Neural progenitor cell (in vitro differentiated cells): ENCODE data around the gene DNAJC1. TPM values are rescaled to one million over a fixed set of nuclear protein-coding genes. Genes with fewer than 3 reads are reported as not detected.

ENCODE experiments used
- DNase-seq: peaks from one replicate; pipeline ENCODE4 v3.0.0-alpha.2; 2016; ENCODE audit warnings: low spot score
- H2AFZ ChIP-seq: fragments of 200-600 bp; sonication (generic); replicated peaks from 2 replicates; pipeline ENCODE4 v1.6.1; 2016; ENCODE audit warnings: antibody characterized with exemption
- H3F3A ChIP-seq: fragments of 200-600 bp; sonication (generic); 2 replicates; pipeline ENCODE4 v1.6.1; 2016; ENCODE audit warnings: antibody characterized with exemption, low read depth
- H3K27ac ChIP-seq: fragments of 200-600 bp; sonication (generic); 2 replicates; pipeline ENCODE4 v1.5.1; 2016; ENCODE audit warnings: mild to moderate bottlenecking
- H3K27me3 ChIP-seq: fragments of 200-600 bp; sonication (generic); 2 replicates; pipeline ENCODE4 v1.6.1; 2016; ENCODE audit warnings: mild to moderate bottlenecking, moderate library complexity
- H3K36me3 ChIP-seq: fragments of 200-600 bp; sonication (generic); 2 replicates; pipeline ENCODE4 v1.5.1; 2016
- H3K4me1 ChIP-seq: fragments of 200-600 bp; sonication (generic); 2 replicates; pipeline ENCODE4 v1.6.1; 2016; ENCODE audit warnings: mixed run types
- H3K4me2 ChIP-seq: fragments of 200-600 bp; sonication (generic); 2 replicates; pipeline ENCODE4 v1.6.1; 2016
- H3K4me3 ChIP-seq: fragments of 200-600 bp; sonication (generic); 2 replicates; pipeline ENCODE4 v1.5.1; 2016
- H3K79me2 ChIP-seq: fragments of 200-600 bp; sonication (generic); 2 replicates; pipeline ENCODE4 v1.6.1; 2016; ENCODE audit warnings: low read depth
- H3K9ac ChIP-seq: fragments of 200-600 bp; sonication (generic); 2 replicates; pipeline ENCODE4 v1.6.1; 2016
- H3K9me3 ChIP-seq: fragments of 200-600 bp; sonication (generic); 2 replicates; pipeline ENCODE4 v1.5.1; 2016; ENCODE audit warnings: low read depth
- H4K20me1 ChIP-seq: fragments of 200-600 bp; sonication (generic); 2 replicates; pipeline ENCODE4 v1.6.1; 2016; ENCODE audit warnings: low read depth
- H3K27ac Mint-ChIP-seq: 3 replicates; pipeline ENCODE4 v1.8.0; 2021; ENCODE audit warnings: mixed read lengths
- H3K27me3 Mint-ChIP-seq: 2 replicates; pipeline ENCODE4 v1.8.0; 2022; ENCODE audit warnings: low read depth, mild to moderate bottlenecking, inconsistent platforms, moderate library complexity, mixed read lengths; ENCODE audit not compliant: insufficient read depth
- H3K36me3 Mint-ChIP-seq: 3 replicates; pipeline ENCODE4 v1.8.0; 2021; ENCODE audit warnings: mixed read lengths
- H3K4me1 Mint-ChIP-seq: 3 replicates; pipeline ENCODE4 v1.8.0; 2021; ENCODE audit warnings: mixed read lengths
- H3K4me3 Mint-ChIP-seq: 3 replicates; pipeline ENCODE4 v1.8.0; 2021; ENCODE audit warnings: mild to moderate bottlenecking, moderate library complexity, mixed read lengths
- H3K9me3 Mint-ChIP-seq: 3 replicates; pipeline ENCODE4 v1.8.0; 2020; ENCODE audit warnings: mixed read lengths
- EZH2 ChIP-seq: fragments of 200-600 bp; sonication (generic); IDR thresholded peaks from 2 replicates; pipeline ENCODE4 v1.6.1; 2017; ENCODE audit warnings: antibody characterized with exemption, mild to moderate bottlenecking, moderate library complexity
- EZH2phosphoT487 ChIP-seq: fragments of 200-600 bp; sonication (generic); IDR thresholded peaks from 2 replicates; pipeline ENCODE4 v1.6.1; 2017; ENCODE audit warnings: antibody characterized with exemption
- total RNA-seq: library from RNA; depleted of rRNA; stranded (reverse); fragments of >200 nt; gene quantifications from 2 replicates; pipeline ENCODE4 v1.2.3, GENCODE V29; 2015; ENCODE audit warnings: low replicate concordance
- TF ChIP-seq, protein P1 (sequence below): fragments of 200-600 bp; sonication (generic); IDR thresholded peaks from 2 replicates; pipeline ENCODE4 v1.5.1; 2017; ENCODE audit warnings: antibody characterized with exemption, mild to moderate bottlenecking

Gene DNAJC1
- total RNA-seq, 1 donor from 2014 or later: 55.3 TPM

GRCh38 chr10:21758696-21759095 lies 244.8 kb downstream of the DNAJC1 start:
- Mint-ChIP-seq H3K36me3 (peaks cover 19% of the 10 kb centered on the region), H3K9me3 (no peaks in the 10 kb centered on the region), H3K27ac (no peak overlapping the region), H3K4me1 (peaks cover 27% of the 10 kb centered on the region), H3K4me3 (no peak overlapping the region), H3K27me3 (peaks cover 2% of the 10 kb centered on the region)
- TF ChIP-seq EZH2: no peak
- TF ChIP-seq, protein P1, sequence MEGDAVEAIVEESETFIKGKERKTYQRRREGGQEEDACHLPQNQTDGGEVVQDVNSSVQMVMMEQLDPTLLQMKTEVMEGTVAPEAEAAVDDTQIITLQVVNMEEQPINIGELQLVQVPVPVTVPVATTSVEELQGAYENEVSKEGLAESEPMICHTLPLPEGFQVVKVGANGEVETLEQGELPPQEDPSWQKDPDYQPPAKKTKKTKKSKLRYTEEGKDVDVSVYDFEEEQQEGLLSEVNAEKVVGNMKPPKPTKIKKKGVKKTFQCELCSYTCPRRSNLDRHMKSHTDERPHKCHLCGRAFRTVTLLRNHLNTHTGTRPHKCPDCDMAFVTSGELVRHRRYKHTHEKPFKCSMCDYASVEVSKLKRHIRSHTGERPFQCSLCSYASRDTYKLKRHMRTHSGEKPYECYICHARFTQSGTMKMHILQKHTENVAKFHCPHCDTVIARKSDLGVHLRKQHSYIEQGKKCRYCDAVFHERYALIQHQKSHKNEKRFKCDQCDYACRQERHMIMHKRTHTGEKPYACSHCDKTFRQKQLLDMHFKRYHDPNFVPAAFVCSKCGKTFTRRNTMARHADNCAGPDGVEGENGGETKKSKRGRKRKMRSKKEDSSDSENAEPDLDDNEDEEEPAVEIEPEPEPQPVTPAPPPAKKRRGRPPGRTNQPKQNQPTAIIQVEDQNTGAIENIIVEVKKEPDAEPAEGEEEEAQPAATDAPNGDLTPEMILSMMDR: no peak
- no peak for TF ChIP-seq EZH2phosphoT487
- peaks cover 6% of the 10 kb centered on the region for H3F3A ChIP-seq
- DNase-seq: no peak
- no peak overlapping the region for H2AFZ ChIP-seq
- peaks cover 24% of the 10 kb centered on the region for H3K4me1 ChIP-seq
- no peaks in the 10 kb centered on the region for H4K20me1 ChIP-seq
- no peaks in the 10 kb centered on the region for H3K9me3 ChIP-seq
- no peaks in the 10 kb centered on the region for H3K36me3 ChIP-seq
- no peak overlapping the region for H3K9ac ChIP-seq
- no peaks in the 10 kb centered on the region for H3K79me2 ChIP-seq
- H3K27me3 ChIP-seq: no peaks in the 10 kb centered on the region
- no peak overlapping the region for H3K4me3 ChIP-seq
- H3K4me2 ChIP-seq: no peak overlapping the region
- no peak overlapping the region for H3K27ac ChIP-seq

GRCh38 chr10:21758239-21758638 lies 245.3 kb downstream of the DNAJC1 start:
- Histone ChIP-seq H4K20me1 (no peaks in the 10 kb centered on the region), H2AFZ (no peak overlapping the region), H3K79me2 (no peaks in the 10 kb centered on the region), H3F3A (peaks cover 6% of the 10 kb centered on the region), H3K9me3 (no peaks in the 10 kb centered on the region), H3K4me3 (no peak overlapping the region), H3K9ac (no peak overlapping the region), H3K36me3 (no peaks in the 10 kb centered on the region), H3K27me3 (no peaks in the 10 kb centered on the region), H3K4me2 (no peak overlapping the region), H3K27ac (no peak overlapping the region), H3K4me1 (peaks cover 24% of the 10 kb centered on the region)
- no peak overlapping the region for H3K4me3 Mint-ChIP-seq
- H3K36me3 Mint-ChIP-seq: peaks cover 18% of the 10 kb centered on the region
- no peak for DNase-seq
- TF ChIP-seq EZH2phosphoT487: no peak
- H3K27ac Mint-ChIP-seq: no peak overlapping the region
- peaks cover 30% of the 10 kb centered on the region for H3K4me1 Mint-ChIP-seq
- H3K27me3 Mint-ChIP-seq: peaks cover 2% of the 10 kb centered on the region
- no peaks in the 10 kb centered on the region for H3K9me3 Mint-ChIP-seq

DNA sequence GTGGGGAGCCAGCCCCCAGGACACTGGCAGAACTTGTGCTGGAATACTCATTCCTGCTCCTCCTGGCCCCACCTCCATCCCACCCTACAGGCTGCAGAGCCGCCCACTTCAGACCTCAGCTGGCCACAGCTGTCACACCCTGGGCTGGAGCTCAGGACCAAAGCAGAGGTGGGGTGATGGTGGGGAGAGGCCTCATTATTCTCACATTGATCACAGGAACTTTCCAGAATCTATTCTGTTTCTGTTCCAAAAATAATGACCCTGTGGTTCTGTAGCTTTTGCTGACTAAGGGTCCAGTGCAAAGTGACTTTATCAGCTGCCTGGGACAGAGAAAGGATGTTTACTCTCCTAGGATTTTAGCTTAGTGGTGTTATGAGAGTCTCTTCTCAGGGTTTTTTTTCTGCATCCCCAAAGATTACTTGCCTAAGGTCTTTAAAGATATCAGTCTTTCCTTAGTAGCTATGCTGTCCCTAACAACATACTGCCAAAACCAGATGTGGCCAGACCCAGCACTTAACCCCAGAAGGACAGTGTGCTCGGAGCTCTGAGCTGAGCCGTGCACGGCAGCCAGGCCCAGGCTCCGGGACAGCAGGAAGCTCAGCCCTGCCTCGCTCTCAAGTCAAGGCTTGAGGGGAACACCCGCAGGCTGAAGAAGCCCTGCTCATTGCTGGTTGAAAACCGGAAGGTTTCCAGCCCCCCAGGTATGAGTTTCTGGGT lies 246.2 kb downstream of the DNAJC1 start:
- H3K27ac Mint-ChIP-seq: peak overlapping the region; percentile 22
- H3K4me1 Mint-ChIP-seq: peaks cover 30% of the 10 kb centered on the region
- Histone ChIP-seq H3K4me2 (peak overlapping the region; percentile 16), H4K20me1 (no peaks in the 10 kb centered on the region), H3K4me3 (no peak overlapping the region), H3K27me3 (no peaks in the 10 kb centered on the region), H3K36me3 (no peaks in the 10 kb centered on the region), H3K4me1 (peaks cover 24% of the 10 kb centered on the region), H3K27ac (no peak overlapping the region), H3K79me2 (no peaks in the 10 kb centered on the region), H2AFZ (no peak overlapping the region), H3K9me3 (no peaks in the 10 kb centered on the region), H3F3A (peaks cover 6% of the 10 kb centered on the region), H3K9ac (no peak overlapping the region)
- H3K36me3 Mint-ChIP-seq: peaks cover 16% of the 10 kb centered on the region
- H3K9me3 Mint-ChIP-seq: no peaks in the 10 kb centered on the region
- peaks cover 2% of the 10 kb centered on the region for H3K27me3 Mint-ChIP-seq
- DNase-seq: peak; percentile 38
- H3K4me3 Mint-ChIP-seq: no peak overlapping the region
- TF ChIP-seq EZH2 (no peak), EZH2phosphoT487 (no peak)
- TF ChIP-seq, protein P1: no peak

- Histone ChIP-seq H4K20me1 (no peaks in the 10 kb centered on the region), H3K4me1 (peaks cover 29% of the 10 kb centered on the region), H3K9ac (no peak overlapping the region), H3K4me2 (no peak overlapping the region), H2AFZ (no peak overlapping the region), H3K36me3 (no peaks in the 10 kb centered on the region), H3K27ac (no peak overlapping the region), H3F3A (peaks cover 6% of the 10 kb centered on the region), H3K79me2 (no peaks in the 10 kb centered on the region), H3K27me3 (no peaks in the 10 kb centered on the region), H3K9me3 (no peaks in the 10 kb centered on the region), H3K4me3 (no peak overlapping the region)
- peaks cover 33% of the 10 kb centered on the region for H3K4me1 Mint-ChIP-seq
- DNase-seq: no peak
- peaks cover 16% of the 10 kb centered on the region for H3K36me3 Mint-ChIP-seq
- H3K27ac Mint-ChIP-seq: no peak overlapping the region
- no peaks in the 10 kb centered on the region for H3K9me3 Mint-ChIP-seq
- TF ChIP-seq EZH2phosphoT487 (no peak), EZH2 (no peak)
- TF ChIP-seq, protein P1: no peak
- H3K27me3 Mint-ChIP-seq: peaks cover 2% of the 10 kb centered on the region
- H3K4me3 Mint-ChIP-seq: no peak overlapping the region
Observed at GRCh38 chr10:21756707-21757106, 246.8 kb downstream of the DNAJC1 start.
